Keratinocyte (primary cell): ENCODE measurements around the gene USP53. TPM values are rescaled to one million over a fixed set of nuclear protein-coding genes. Genes with fewer than 3 reads are reported as not detected.

Source experiments
- DNase-seq: peaks from one replicate; pipeline ENCODE4 v3.0.0-alpha.2; 2011; ENCODE audit warnings: low read depth, missing footprints, low spot score
- FAIRE-seq: peaks from 2 replicates; lab custom pipeline; 2011; peaks lifted over from hg19 to GRCh38; lab: Jason Lieb, UNC
- H2AFZ ChIP-seq: 2 replicates; pipeline ENCODE4 v1.6.0; 2012; ENCODE audit warnings: low read length, control low read depth, inconsistent platforms; ENCODE audit not compliant: control insufficient read depth
- H3K27ac ChIP-seq: 2 replicates; pipeline ENCODE4 v1.5.1; 2011; ENCODE audit warnings: low read length; ENCODE audit not compliant: control insufficient read depth, insufficient read depth
- H3K27me3 ChIP-seq: 3 replicates; pipeline ENCODE4 v1.6.0; 2011; ENCODE audit warnings: low read length; ENCODE audit not compliant: control insufficient read depth, insufficient read depth; ENCODE audit errors: extremely low read depth
- H3K36me3 ChIP-seq, 2 experiments: 2 replicates in 1 of 2; 3 replicates in 1 of 2; pipeline ENCODE4 v1.5.1; 2011; ENCODE audit warnings: low read length in 2 of 2, mild to moderate bottlenecking in 1 of 2; ENCODE audit not compliant: control insufficient read depth in 2 of 2, insufficient read depth in 2 of 2; ENCODE audit errors: extremely low read depth in 1 of 2
- H3K4me1 ChIP-seq: 3 replicates; pipeline ENCODE4 v1.5.1; 2011; ENCODE audit warnings: low read length; ENCODE audit not compliant: control insufficient read depth, insufficient read depth; ENCODE audit errors: extremely low read depth
- H3K4me2 ChIP-seq: 3 replicates; pipeline ENCODE4 v1.6.0; 2011; ENCODE audit warnings: low read depth, low read length; ENCODE audit not compliant: control insufficient read depth, insufficient read depth; ENCODE audit errors: extremely low read depth
- H3K4me3 ChIP-seq, 3 experiments: fragments of 200-600 bp in 1 of 3; sonication (generic) in 1 of 3; 2 replicates in 2 of 3; 3 replicates in 1 of 3; pipeline ENCODE4 v1.5.1; 2011 to 2016; ENCODE audit warnings: low read length in 3 of 3, mild to moderate bottlenecking in 3 of 3, control low read depth in 2 of 3, inconsistent platforms in 1 of 3, low read depth in 1 of 3, mixed read lengths in 1 of 3, mixed run types in 1 of 3, moderate library complexity in 1 of 3; ENCODE audit not compliant: control insufficient read depth in 2 of 3, insufficient read depth in 2 of 3; ENCODE audit errors: extremely low read depth in 1 of 3
- H3K79me2 ChIP-seq: 2 replicates; pipeline ENCODE4 v1.6.0; 2012; ENCODE audit warnings: low read length; ENCODE audit not compliant: control insufficient read depth, insufficient read depth
- H3K9ac ChIP-seq: 3 replicates; pipeline ENCODE4 v1.6.0; 2011; ENCODE audit warnings: low read length; ENCODE audit not compliant: control insufficient read depth, insufficient read depth; ENCODE audit errors: extremely low read depth
- H3K9me1 ChIP-seq: 3 replicates; pipeline ENCODE4 v1.6.0; 2011; ENCODE audit warnings: low read length; ENCODE audit not compliant: control insufficient read depth, insufficient read depth; ENCODE audit errors: extremely low read depth
- H3K9me3 ChIP-seq: 2 replicates; pipeline ENCODE4 v1.5.1; 2012; ENCODE audit warnings: low read depth, low read length; ENCODE audit not compliant: control insufficient read depth
- H4K20me1 ChIP-seq: 3 replicates; pipeline ENCODE4 v1.6.0; 2011; ENCODE audit warnings: low read length; ENCODE audit not compliant: control insufficient read depth, insufficient read depth; ENCODE audit errors: extremely low read depth
- CTCF ChIP-seq, 3 experiments: IDR thresholded peaks in 1 of 3; conservative IDR thresholded peaks in 1 of 3; optimal IDR thresholded peaks in 1 of 3; 2 replicates in 2 of 3; 3 replicates in 1 of 3; pipeline versions ENCODE3 to v1.5.1; 2011; ENCODE audit warnings: low read length in 3 of 3, mild to moderate bottlenecking in 3 of 3, moderate library complexity in 2 of 3, control low read depth in 1 of 3, inconsistent platforms in 1 of 3; ENCODE audit not compliant: insufficient read depth in 2 of 3; ENCODE audit errors: extremely low read depth in 1 of 3
- EZH2 ChIP-seq: IDR thresholded peaks from one replicate; pipeline ENCODE4 v1.6.1; 2012; ENCODE audit warnings: inconsistent platforms, mild to moderate bottlenecking, low read length, moderate library complexity
- dilution Hi-C: fragments of 300-500 bp; cut with MboI; formaldehyde crosslinking; loops from one replicate; pipeline ENCODE4 v1.7.0; 2020; ENCODE audit warnings: low sequenced_read_pairs; ENCODE audit not compliant: extremely low pct_ligation_motif_present
- polyA plus RNA-seq, 5 experiments: library from polyadenylated mRNA; depleted of rRNA in 3 of 5; stranded (reverse) in 3 of 5; stranded (forward) in 1 of 5; unstranded in 1 of 5; fragments of >200 nt; gene quantifications; 1 replicate in 1 of 5; 2 replicates in 3 of 5; 3 replicates in 1 of 5; pipeline versions ENCODE4 v1.2.1 to v1.2.3, GENCODE V29; 2011 to 2012; ENCODE audit warnings: missing spikeins in 2 of 5, low read depth in 1 of 5, low replicate concordance in 1 of 5

Gene USP53
- polyA plus RNA-seq, 1 donor (not counting 4 experiments of a cell fraction or from before 2014, with no cell fraction given), result 29.0 TPM

- no peak overlapping the region for H2AFZ ChIP-seq
- H3K27me3 ChIP-seq, result no peaks in the 10 kb centered on the region
- DNase-seq, result no peak
- no peak overlapping the region for H3K4me3 ChIP-seq
- no peaks in the 10 kb centered on the region for H3K9me3 ChIP-seq
- no peaks in the 10 kb centered on the region for H4K20me1 ChIP-seq
- H3K79me2 ChIP-seq, result peaks cover 59% of the 10 kb centered on the region
- peaks cover 2% of the 10 kb centered on the region for H3K4me1 ChIP-seq
- H3K9ac ChIP-seq, result no peak overlapping the region
- TF ChIP-seq CTCF (optimal IDR thresholded peaks at IDR 0.05 in 1 of 3, IDR thresholded peaks at IDR 0.05 in 1 of 3, conservative IDR thresholded peaks at IDR 0.05 in 1 of 3; ENCODE audit: extremely low read depth in 1 of 3, insufficient read depth in 2 of 3, low read length in 3 of 3), result no peak
- TF ChIP-seq EZH2, result no peak
- dilution Hi-C loops, result loop anchor here (25.0 kb wide), 1 partner anchor 241 kb away; no protein-coding TSS in a partner anchor
- no peak overlapping the region for H3K27ac ChIP-seq
- H3K9me1 ChIP-seq, result no peaks in the 10 kb centered on the region
- FAIRE-seq, result no peak
- H3K4me2 ChIP-seq, result no peak overlapping the region
- peaks cover 0 to 5% of the 10 kb centered on the region in 2 experiments for H3K36me3 ChIP-seq
These were observed 15.9 kb downstream of the USP53 start for GRCh38 chr4:119228406-119228805.

- TF ChIP-seq CTCF (optimal IDR thresholded peaks at IDR 0.05 in 1 of 3, IDR thresholded peaks at IDR 0.05 in 1 of 3, conservative IDR thresholded peaks at IDR 0.05 in 1 of 3; ENCODE audit: extremely low read depth in 1 of 3, insufficient read depth in 2 of 3, low read length in 3 of 3) (no peak), EZH2 (no peak)
- dilution Hi-C loops, result loop anchor here (25.0 kb wide), 1 partner anchor 243 kb away; no protein-coding TSS in a partner anchor
- Histone ChIP-seq H4K20me1 (no peaks in the 10 kb centered on the region), H3K9me1 (no peaks in the 10 kb centered on the region), H2AFZ (no peak overlapping the region), H3K9ac (no peak overlapping the region), H3K4me2 (no peak overlapping the region), H3K9me3 (no peaks in the 10 kb centered on the region), H3K79me2 (peaks cover 66% of the 10 kb centered on the region), H3K4me3 (no peak overlapping the region), H3K4me1 (peaks cover 2% of the 10 kb centered on the region), H3K27ac (no peak overlapping the region), H3K36me3 (peaks cover 0 to 5% of the 10 kb centered on the region in 2 experiments), H3K27me3 (no peaks in the 10 kb centered on the region)
- FAIRE-seq, result no peak
- DNase-seq, result no peak
These were observed 17.6 kb downstream of the USP53 start for GRCh38 chr4:119229908-119230687.
